SK-N-SH (cell line): Measurements from ENCODE around the gene MANBA. TPM values are rescaled to one million over a fixed set of nuclear protein-coding genes. Genes with fewer than 3 reads are reported as not detected.

Source experiments
- CTCF ChIA-PET: fragments of 300-600, 350-600 bp; formaldehyde crosslinking; extraction: SDS; loops from one replicate; lab custom pipeline; 2021; lab: Yijun Ruan, JAX
- POLR2A ChIA-PET: fragments of 350-600 bp; sonication (Branson Sonifier 250); formaldehyde crosslinking; extraction: SDS; loops from one replicate; lab custom pipeline; 2020; ENCODE audit warnings: antibody characterized with exemption, inconsistent platforms; lab: Yijun Ruan, JAX
- DNase-seq: peaks from one replicate; pipeline ENCODE4 v3.0.0; 2012
- H2AFZ ChIP-seq: fragments of 200-600 bp; sonication (generic); 2 replicates; pipeline ENCODE4 v1.8.1; 2016; ENCODE audit warnings: antibody characterized with exemption, mild to moderate bottlenecking, low read depth
- H3F3A ChIP-seq: fragments of 200-600 bp; sonication (generic); replicated peaks from 2 replicates; pipeline ENCODE3; 2016; ENCODE audit warnings: antibody characterized with exemption, mild to moderate bottlenecking; ENCODE audit not compliant: insufficient read depth
- H3K27ac ChIP-seq, 2 experiments: fragments of 200-500 bp in 1 of 2; fragments of 200-600 bp in 1 of 2; sonication (Bioruptor generic) in 1 of 2; sonication (generic), shearing (Covaris generic) in 1 of 2; 2 replicates each; pipeline versions ENCODE4 v1.5.1 to v1.6.1; 2014 to 2016; ENCODE audit warnings: low read depth in 2 of 2, inconsistent platforms in 1 of 2, low read length in 1 of 2, mild to moderate bottlenecking in 1 of 2, mixed read lengths in 1 of 2
- H3K27me3 ChIP-seq: fragments of 200-600 bp; sonication (generic), shearing (Covaris generic); 2 replicates; pipeline ENCODE4 v1.6.1; 2016; ENCODE audit warnings: mixed run types; ENCODE audit not compliant: insufficient read depth
- H3K36me3 ChIP-seq, 2 experiments: fragments of 200-500 bp in 1 of 2; fragments of 200-600 bp in 1 of 2; sonication (Bioruptor generic) in 1 of 2; sonication (generic) in 1 of 2; replicated peaks in 1 of 2; 2 replicates each; pipeline versions ENCODE3 to v1.5.1; 2014 to 2016; ENCODE audit warnings: low read length in 1 of 2, mild to moderate bottlenecking in 1 of 2; ENCODE audit not compliant: insufficient read depth in 2 of 2, control insufficient read depth in 1 of 2
- H3K4me1 ChIP-seq, 2 experiments: fragments of 200-500 bp in 1 of 2; fragments of 200-600 bp in 1 of 2; sonication (Bioruptor generic) in 1 of 2; sonication (generic), shearing (Covaris generic) in 1 of 2; 2 replicates each; pipeline versions ENCODE4 v1.5.1 to v1.6.1; 2014 to 2016; ENCODE audit warnings: low read depth in 1 of 2, low read length in 1 of 2, mixed run types in 1 of 2; ENCODE audit not compliant: insufficient read depth in 2 of 2, control insufficient read depth in 1 of 2
- H3K4me2 ChIP-seq: fragments of 200-600 bp; sonication (generic), shearing (Covaris generic); 2 replicates; pipeline ENCODE4 v1.6.1; 2017; ENCODE audit warnings: mixed run types
- H3K4me3 ChIP-seq, 2 experiments: fragments of 200-500 bp in 1 of 2; fragments of 200-600 bp in 1 of 2; sonication (Bioruptor generic) in 1 of 2; sonication (generic), shearing (Covaris generic) in 1 of 2; 2 replicates each; pipeline versions ENCODE4 v1.5.1 to v1.8.1; 2014 to 2016; ENCODE audit warnings: low read depth in 2 of 2, inconsistent platforms in 1 of 2, low read length in 1 of 2, mild to moderate bottlenecking in 1 of 2, mixed read lengths in 1 of 2, moderate library complexity in 1 of 2
- H3K79me2 ChIP-seq: fragments of 200-600 bp; sonication (generic); 2 replicates; pipeline ENCODE4 v1.8.1; 2017; ENCODE audit warnings: mild to moderate bottlenecking; ENCODE audit not compliant: insufficient read depth
- H3K9ac ChIP-seq: fragments of 200-600 bp; sonication (generic); 2 replicates; pipeline ENCODE4 v1.6.1; 2017; ENCODE audit warnings: mixed run types
- H3K9me2 ChIP-seq: fragments of 200-600 bp; sonication (generic); 2 replicates; pipeline ENCODE4 v1.6.1; 2017; ENCODE audit warnings: mixed run types
- H3K9me3 ChIP-seq: fragments of 200-600 bp; sonication (generic); 2 replicates; pipeline ENCODE4 v1.6.1; 2017; ENCODE audit warnings: mixed run types, mild to moderate bottlenecking, moderate library complexity
- H4K20me1 ChIP-seq: fragments of 200-600 bp; sonication (generic); 2 replicates; pipeline ENCODE4 v1.6.1; 2017; ENCODE audit warnings: mild to moderate bottlenecking, mixed run types; ENCODE audit not compliant: insufficient read depth
- CHD2 ChIP-seq: fragments of 150-350 bp; IDR thresholded peaks from 2 replicates; pipeline ENCODE4 v1.6.1; 2018; ENCODE audit warnings: low read length; ENCODE audit not compliant: partially characterized antibody
- EZH2phosphoT487 ChIP-seq: fragments of 200-600 bp; sonication (generic); IDR thresholded peaks from 2 replicates; pipeline ENCODE4 v1.6.1; 2017; ENCODE audit warnings: low read depth, mixed run types, mild to moderate bottlenecking, antibody characterized with exemption, moderate library complexity, borderline replicate concordance
- FOSL2 ChIP-seq: IDR thresholded peaks from 2 replicates; pipeline ENCODE4 v1.4.0; 2012; ENCODE audit warnings: low read depth, mild to moderate bottlenecking, moderate library complexity, borderline replicate concordance
- FOXM1 ChIP-seq: IDR thresholded peaks from 2 replicates; pipeline ENCODE4 v1.4.0; 2012; ENCODE audit warnings: low read depth, mild to moderate bottlenecking
- GABPA ChIP-seq: IDR thresholded peaks from 2 replicates; pipeline ENCODE4 v1.4.0; 2012; ENCODE audit warnings: low read depth, mild to moderate bottlenecking
- GATA2 ChIP-seq: sonication (generic); formaldehyde crosslinking; IDR thresholded peaks from 2 replicates; pipeline ENCODE4 v1.5.0; 2020; ENCODE audit warnings: mild to moderate bottlenecking, missing genetic modification reagents
- MXI1 ChIP-seq: IDR thresholded peaks from 2 replicates; pipeline ENCODE4 v1.6.1; 2012; ENCODE audit warnings: mild to moderate bottlenecking, low read depth, low read length, improper control_type of control experiment
- POLR2AphosphoS5 ChIP-seq: IDR thresholded peaks from 2 replicates; pipeline ENCODE4 v1.6.1; 2012; ENCODE audit warnings: low read depth, low read length
- RCOR1 ChIP-seq: fragments of 150-350 bp; IDR thresholded peaks from 2 replicates; pipeline ENCODE4 v1.6.1; 2017; ENCODE audit warnings: antibody characterized with exemption, low read length
- REST ChIP-seq: IDR thresholded peaks from 2 replicates; pipeline ENCODE4 v1.6.1; 2012; ENCODE audit warnings: mild to moderate bottlenecking, low read depth, low read length, moderate library complexity
- SMC3 ChIP-seq: IDR thresholded peaks from 2 replicates; pipeline ENCODE4 v1.6.1; 2012; ENCODE audit warnings: low read depth, low read length, improper control_type of control experiment
- TEAD4 ChIP-seq: IDR thresholded peaks from 2 replicates; pipeline ENCODE4 v1.4.0; 2012; ENCODE audit warnings: mild to moderate bottlenecking, borderline replicate concordance; ENCODE audit not compliant: insufficient read depth
- USF1 ChIP-seq: IDR thresholded peaks from 2 replicates; pipeline ENCODE4 v1.4.0; 2012; ENCODE audit warnings: low read depth, borderline replicate concordance
- USF2 ChIP-seq: fragments of 150-350 bp; IDR thresholded peaks from 2 replicates; pipeline ENCODE4 v1.6.1; 2017; ENCODE audit warnings: antibody characterized with exemption, low read length, low read depth, borderline replicate concordance
- ZBTB33 ChIP-seq: IDR thresholded peaks from 2 replicates; pipeline ENCODE4 v1.4.0; 2012; ENCODE audit warnings: low read depth, borderline replicate concordance
- WGBS: methylation state at CpG from one replicate; pipeline ENCODE4 v1.1.6; 2017; ENCODE audit warnings: low lambda C conversion rate; 5-methylcytosine and 5-hydroxymethylcytosine counted together
- polyA plus RNA-seq, 3 experiments: library from polyadenylated mRNA; depleted of rRNA; stranded (reverse); fragments of >200 nt; gene quantifications; 2 replicates each; pipeline ENCODE4 v1.2.3, GENCODE V29; 2012

Gene MANBA
- polyA plus RNA-seq, 1 of the 3 experiments (the other 2 are of a cell fraction): 13.4 TPM

GRCh38 chr4:102616636-102617035, 144.1 kb downstream of the MANBA start:
- Histone ChIP-seq H3K9me2 (no peaks in the 10 kb centered on the region), H3K4me1 (peaks cover 0 to 8% of the 10 kb centered on the region in 2 experiments; a peak in 2 of 4 replicates), H2AFZ (no peak overlapping the region), H4K20me1 (no peaks in the 10 kb centered on the region), H3K9me3 (no peaks in the 10 kb centered on the region), H3K27me3 (no peaks in the 10 kb centered on the region), H3K27ac (peak overlapping the region in 1 of 2 experiments; percentile 14; a peak in 2 of 4 replicates), H3K79me2 (no peaks in the 10 kb centered on the region), H3F3A (peaks cover 11% of the 10 kb centered on the region), H3K4me3 (no peak overlapping the region), H3K4me2 (no peak overlapping the region), H3K9ac (no peak overlapping the region), H3K36me3 (peaks cover 3 to 55% of the 10 kb centered on the region in 2 experiments)
- TF ChIP-seq GABPA: no peak
- no peak for TF ChIP-seq MXI1
- TF ChIP-seq EZH2phosphoT487: no peak
- no peak for TF ChIP-seq CHD2
- no peak for TF ChIP-seq FOXM1
- no peak for TF ChIP-seq TEAD4
- no peak for TF ChIP-seq POLR2AphosphoS5
- no peak for TF ChIP-seq ZBTB33
- no peak for TF ChIP-seq REST
- TF ChIP-seq FOSL2: no peak
- TF ChIP-seq SMC3: no peak
- no peak for TF ChIP-seq USF1
- TF ChIP-seq RCOR1: peak; percentile 52
- TF ChIP-seq USF2: no peak
- TF ChIP-seq GATA2 (CRISPR knock-in tag): peak; percentile 68
- peak; percentile 69 for DNase-seq
- POLR2A ChIA-PET: no interaction called here
- CTCF ChIA-PET: interaction anchor here (0.8 to 1.7 kb wide), 2 partner anchors 11 to 393 kb away, joined by 4 read pairs; no protein-coding TSS in a partner anchor
- 68% methylated on average over 9 of the region's 9 CpGs for WGBS
